Chondrocyte (in vitro differentiated cells): ENCODE measurements around the gene ICAM2. TPM values are rescaled to one million over a fixed set of nuclear protein-coding genes. Genes with fewer than 3 reads are reported as not detected.

Source experiments
- DNase-seq: peaks from one replicate; pipeline ENCODE4 v3.0.0; 2021; ENCODE audit warnings: mixed read lengths, low spot score
- H3K27ac Mint-ChIP-seq: one replicate; pipeline ENCODE4 v1.8.0; 2021; ENCODE audit warnings: mild to moderate bottlenecking, moderate library complexity, mixed read lengths; ENCODE audit not compliant: unreplicated experiment
- H3K27me3 Mint-ChIP-seq: 2 replicates; pipeline ENCODE4 v1.8.0; 2021; ENCODE audit warnings: low read depth, mixed read lengths
- H3K36me3 Mint-ChIP-seq: 2 replicates; pipeline ENCODE4 v1.8.0; 2021; ENCODE audit warnings: low read depth, mixed read lengths
- H3K4me1 Mint-ChIP-seq: 2 replicates; pipeline ENCODE4 v1.8.0; 2021; ENCODE audit warnings: low read depth, mild to moderate bottlenecking, mixed read lengths
- H3K4me3 Mint-ChIP-seq: one replicate; pipeline ENCODE4 v1.8.0; 2021; ENCODE audit warnings: mild to moderate bottlenecking, moderate library complexity, mixed read lengths; ENCODE audit not compliant: unreplicated experiment
- H3K9me3 Mint-ChIP-seq: 2 replicates; pipeline ENCODE4 v1.8.0; 2021; ENCODE audit warnings: low read depth, mixed read lengths
- CTCF ChIP-seq: fragments of 200-600 bp; sonication (generic); IDR thresholded peaks from 2 replicates; pipeline ENCODE4 v1.5.0; 2021; ENCODE audit warnings: antibody characterized with exemption, mild to moderate bottlenecking, moderate library complexity
- total RNA-seq: library from RNA; stranded (reverse); gene quantifications from 3 replicates; pipeline ENCODE4 v1.2.1, GENCODE V29; 2021

ICAM2 gene
- total RNA-seq, 1 donor from 2014 or later: not detected

GRCh38 chr17:64006361-64007088, 13.9 kb downstream of the ICAM2 start:
- DNase-seq: no peak
- no peak for TF ChIP-seq CTCF

DNA sequence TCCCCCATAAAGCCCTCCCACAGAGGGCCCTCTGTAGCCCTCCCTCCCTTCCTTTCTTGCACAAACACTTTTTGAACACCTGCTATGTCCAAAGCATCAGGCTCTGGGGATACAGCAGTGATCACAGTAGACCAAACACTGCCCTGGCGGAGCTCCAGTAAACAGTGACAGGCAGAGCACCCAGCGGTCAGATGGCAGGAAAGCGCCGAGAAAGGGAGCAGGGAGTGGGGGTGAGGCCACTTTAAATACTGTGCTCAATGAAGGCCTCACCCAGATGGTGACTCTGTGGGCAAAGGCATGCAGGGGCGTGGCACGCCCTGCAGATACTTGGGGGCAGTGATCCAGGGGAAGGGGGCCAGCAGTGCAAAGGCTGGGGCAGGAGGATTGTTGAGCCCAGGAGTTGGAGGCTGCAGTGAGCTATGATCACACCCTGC, 14.7 kb downstream of the ICAM2 start:
- no peak overlapping the region for H3K4me3 Mint-ChIP-seq

More at GRCh38 chr17:64006361-64007088, 13.9 kb downstream of the ICAM2 start:
- H3K27me3 Mint-ChIP-seq: peaks cover 2% of the 10 kb centered on the region
- no peaks in the 10 kb centered on the region for H3K36me3 Mint-ChIP-seq
- H3K4me3 Mint-ChIP-seq: no peak overlapping the region
- H3K4me1 Mint-ChIP-seq: peaks cover 9% of the 10 kb centered on the region
- H3K27ac Mint-ChIP-seq: no peak overlapping the region
- H3K9me3 Mint-ChIP-seq: no peaks in the 10 kb centered on the region

DNA sequence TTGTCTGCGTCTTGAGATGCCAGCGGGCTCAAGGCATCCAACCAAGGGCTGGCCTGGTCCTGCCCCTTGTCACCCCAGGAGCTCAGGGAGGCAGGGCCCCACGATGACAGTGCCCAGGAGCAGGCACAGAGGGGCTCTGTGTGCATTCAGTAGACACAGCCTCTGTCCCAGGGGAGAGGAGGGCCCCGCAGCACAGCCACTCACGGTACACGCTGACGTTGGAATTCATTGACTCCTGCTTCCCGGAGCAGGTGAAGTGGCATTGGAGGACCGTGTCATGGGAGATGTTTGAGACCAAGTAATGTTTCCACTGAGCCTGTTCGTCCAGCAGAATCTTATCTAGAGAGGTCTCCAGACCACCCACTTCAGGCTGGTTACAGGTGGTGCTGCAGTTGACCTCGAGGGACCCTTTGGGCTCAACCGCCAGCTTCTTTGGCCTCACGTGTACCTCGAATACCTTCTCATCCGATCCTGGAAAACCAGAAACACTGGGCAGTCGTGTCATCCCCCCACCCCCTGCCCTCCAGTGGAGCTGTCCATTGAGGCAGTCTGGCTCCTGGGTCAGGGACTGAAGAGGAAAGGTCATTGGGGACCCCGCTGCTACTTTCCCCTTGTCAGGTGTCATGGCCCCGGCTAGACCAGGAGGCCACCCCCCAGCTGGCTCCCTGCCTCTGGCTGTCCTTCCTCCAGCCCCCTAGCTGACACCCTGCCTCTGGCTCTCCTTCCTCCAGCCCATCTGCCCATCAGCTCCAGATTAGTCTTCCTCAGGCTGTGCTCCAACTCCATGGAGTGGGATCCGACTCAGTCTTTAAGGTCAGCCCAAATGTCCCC, 15.3 kb downstream of the ICAM2 start:
- H3K9me3 Mint-ChIP-seq: no peaks in the 10 kb centered on the region
- H3K4me1 Mint-ChIP-seq: peaks cover 9% of the 10 kb centered on the region
- DNase-seq: no peak
- no peaks in the 10 kb centered on the region for H3K36me3 Mint-ChIP-seq
- H3K27me3 Mint-ChIP-seq: peaks cover 2% of the 10 kb centered on the region
- H3K4me3 Mint-ChIP-seq: no peak overlapping the region
- H3K27ac Mint-ChIP-seq: no peak overlapping the region
- no peak for TF ChIP-seq CTCF

More for the DNA sequence above, 14.7 kb downstream of the ICAM2 start:
- Mint-ChIP-seq H3K27ac (no peak overlapping the region), H3K36me3 (no peaks in the 10 kb centered on the region), H3K4me1 (peaks cover 9% of the 10 kb centered on the region), H3K27me3 (peaks cover 2% of the 10 kb centered on the region), H3K9me3 (no peaks in the 10 kb centered on the region)
- no peak for TF ChIP-seq CTCF
- no peak for DNase-seq

- Mint-ChIP-seq H3K9me3 (no peaks in the 10 kb centered on the region), H3K27ac (no peak overlapping the region), H3K4me3 (no peak overlapping the region), H3K36me3 (no peaks in the 10 kb centered on the region), H3K4me1 (peaks cover 9% of the 10 kb centered on the region), H3K27me3 (peaks cover 2% of the 10 kb centered on the region)
- no peak for DNase-seq
- TF ChIP-seq CTCF: no peak
Observed at GRCh38 chr17:64004218-64004770, 16.1 kb downstream of the ICAM2 start.

DNA sequence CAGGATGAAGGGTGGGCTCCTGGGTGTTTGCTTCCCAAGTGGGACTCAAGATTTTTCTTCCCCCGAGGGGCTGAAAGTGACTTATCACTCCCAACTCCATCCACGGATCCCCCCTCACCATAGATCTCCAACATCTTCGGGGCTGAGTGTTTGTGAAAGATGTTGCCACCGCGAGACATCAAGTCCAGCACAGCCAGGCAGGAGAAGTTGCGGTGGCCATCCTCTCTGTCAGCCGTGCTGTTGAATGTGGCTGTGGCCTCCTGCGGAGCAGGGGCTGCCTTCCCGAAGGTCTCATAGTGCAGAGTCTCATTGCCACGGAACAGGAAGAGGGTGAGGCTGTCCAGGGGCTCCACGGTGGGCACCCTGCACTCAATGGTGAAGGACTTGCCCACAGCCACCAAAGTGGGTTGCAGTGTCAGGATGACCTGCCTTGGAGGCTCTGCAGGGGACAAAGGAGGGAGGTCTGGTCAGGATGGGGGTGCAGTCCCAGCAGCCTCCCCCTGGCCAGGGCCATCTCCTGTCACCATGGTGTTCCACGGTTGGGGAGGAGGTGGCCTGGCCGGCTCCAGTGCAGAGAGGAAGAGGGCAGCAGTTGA, 16.8 kb downstream of the ICAM2 start:
- no peaks in the 10 kb centered on the region for H3K36me3 Mint-ChIP-seq
- H3K9me3 Mint-ChIP-seq: no peaks in the 10 kb centered on the region
- H3K27me3 Mint-ChIP-seq: peaks cover 2% of the 10 kb centered on the region
- peaks cover 9% of the 10 kb centered on the region for H3K4me1 Mint-ChIP-seq
- TF ChIP-seq CTCF: no peak
- H3K27ac Mint-ChIP-seq: no peak overlapping the region
- peak; percentile 55 for DNase-seq
- no peak overlapping the region for H3K4me3 Mint-ChIP-seq
